Measurements from ENCODE around the gene OR5K3. TPM values are rescaled to one million over a fixed set of nuclear protein-coding genes. Genes with fewer than 3 reads are reported as not detected.

Gene OR5K3, protein sequence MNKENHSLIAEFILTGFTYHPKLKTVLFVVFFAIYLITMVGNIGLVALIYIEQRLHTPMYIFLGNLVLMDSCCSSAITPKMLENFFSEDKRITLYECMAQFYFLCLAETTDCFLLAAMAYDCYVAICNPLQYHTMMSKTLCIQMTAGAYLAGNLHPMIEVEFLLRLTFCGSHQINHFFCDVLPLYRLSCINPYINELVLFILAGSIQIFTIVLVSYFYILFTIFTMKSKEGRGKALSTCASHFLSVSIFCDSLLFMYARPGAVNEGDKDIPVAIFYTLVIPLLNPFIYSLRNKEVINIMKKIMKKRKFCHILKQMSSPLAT
- polyA plus RNA-seq (2013, experiment 1 of 4), result not detected
- polyA plus RNA-seq (2013, experiment 2 of 4), result not detected
- polyA plus RNA-seq (2013, experiment 3 of 4), result not detected
- not detected for polyA plus RNA-seq (2013, experiment 4 of 4)

GRCh38 chr3:98390366-98390765 is at the start of gene OR5K3:
Gene OR5K3, plus strand, starts transcription at chr3:98390666. Its CDS starts 0 bp downstream, at chr3:98390666.
- Histone ChIP-seq H3K4me3 (ENCODE audit: insufficient read depth, low read depth, low read length) (no peak within 1 kb of the TSS), H3K27ac (ENCODE audit: insufficient read depth, low read depth, low read length, poor library complexity, severe bottlenecking) (no peak within 1 kb of the TSS)

DNA sequence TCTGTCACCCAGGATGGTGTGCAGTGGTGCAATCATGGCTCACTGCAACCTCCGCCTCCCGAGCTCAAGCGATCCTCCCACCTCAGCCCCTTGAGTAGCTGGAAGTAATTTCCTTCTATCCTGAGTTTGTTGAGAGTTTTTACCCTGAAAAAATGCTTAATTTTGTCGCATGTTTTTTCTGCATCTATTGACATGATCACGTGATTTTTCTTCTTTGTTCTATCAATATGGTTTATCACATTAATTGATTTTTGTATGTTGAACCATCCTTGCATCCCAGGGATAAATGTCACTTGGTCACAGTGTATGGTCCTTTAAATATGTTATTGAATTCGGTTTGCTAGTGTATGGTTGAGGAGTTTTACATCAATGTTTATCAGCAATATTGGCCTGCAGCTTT is 48.7 kb upstream of the OR5K3 start:
- WGBS, 2 experiments, result 94% methylated on average over 5 to 6 of the region's 6 CpGs

More at GRCh38 chr3:98390366-98390765, at the start of gene OR5K3:
- Histone ChIP-seq H3K36me3 (ENCODE audit: control insufficient read depth, insufficient read depth, low read length) (no peaks in the 10 kb centered on the region), H3K27me3 (ENCODE audit: control insufficient read depth, insufficient read depth, low read length, poor library complexity, severe bottlenecking) (no peaks in the 10 kb centered on the region), H3K4me1 (ENCODE audit: control insufficient read depth, insufficient read depth, low read length) (no peaks in the 10 kb centered on the region), H3K9me3 (ENCODE audit: control insufficient read depth, low read length) (no peaks in the 10 kb centered on the region)

DNA sequence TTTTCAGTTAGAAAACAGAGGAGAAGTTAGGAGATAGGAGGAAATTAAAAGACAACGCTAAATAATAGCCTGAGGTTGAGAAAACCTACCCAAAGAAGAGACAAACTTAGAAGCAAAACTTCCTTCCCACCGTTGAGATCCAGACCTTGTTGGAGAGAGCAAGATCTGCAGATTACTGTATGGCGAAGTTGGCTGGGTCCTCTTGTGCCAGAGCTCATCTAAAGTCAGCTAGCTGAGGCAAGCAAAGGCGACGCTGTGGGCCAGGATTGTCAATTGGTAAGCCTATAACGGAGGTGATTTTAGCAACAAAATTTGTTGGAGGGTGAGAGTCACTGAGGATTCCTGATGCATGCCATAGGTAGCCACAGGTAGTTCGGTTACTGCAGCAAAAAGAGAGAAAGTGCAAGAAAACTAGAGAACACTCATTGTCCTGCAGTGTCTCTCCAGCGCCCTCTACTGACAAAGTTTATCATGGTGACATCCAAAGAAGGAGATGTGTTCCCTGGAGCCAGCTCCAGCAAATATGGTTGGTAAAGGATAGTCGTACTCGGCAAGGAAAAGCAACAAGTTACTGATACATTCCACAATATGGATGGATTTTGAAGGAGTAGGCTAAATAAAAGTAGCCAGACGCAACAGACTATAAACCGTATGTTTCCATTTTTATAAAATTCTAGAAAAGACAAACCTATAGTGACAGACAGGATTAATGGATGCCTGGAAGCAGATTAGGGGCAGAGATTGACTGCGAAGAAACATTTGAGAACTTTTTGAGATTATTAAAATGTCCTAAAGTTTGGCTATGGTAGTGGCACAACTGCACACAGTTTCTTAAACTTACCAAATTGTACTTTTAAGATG is 46.6 kb upstream of the OR5K3 start:
- no peak overlapping the region for H3K4me3 ChIP-seq (ENCODE audit: insufficient read depth, low read depth, low read length)
- H3K4me1 ChIP-seq (ENCODE audit: control insufficient read depth, insufficient read depth, low read length), result no peaks in the 10 kb centered on the region
- no peaks in the 10 kb centered on the region for H3K36me3 ChIP-seq (ENCODE audit: control insufficient read depth, insufficient read depth, low read length)
- no peaks in the 10 kb centered on the region for H3K27me3 ChIP-seq (ENCODE audit: control insufficient read depth, insufficient read depth, low read length, poor library complexity, severe bottlenecking)
- no peaks in the 10 kb centered on the region for H3K9me3 ChIP-seq (ENCODE audit: control insufficient read depth, low read length)
- no peak overlapping the region for H3K27ac ChIP-seq (ENCODE audit: insufficient read depth, low read depth, low read length, poor library complexity, severe bottlenecking)
- WGBS, 2 experiments, result 62 to 66% methylated on average over 11 to 13 of the region's 13 CpGs

More for the DNA sequence above, 48.7 kb upstream of the OR5K3 start:
- H3K36me3 ChIP-seq (ENCODE audit: control insufficient read depth, insufficient read depth, low read length), result no peaks in the 10 kb centered on the region
- H3K27ac ChIP-seq (ENCODE audit: insufficient read depth, low read depth, low read length, poor library complexity, severe bottlenecking), result no peak overlapping the region
- no peaks in the 10 kb centered on the region for H3K27me3 ChIP-seq (ENCODE audit: control insufficient read depth, insufficient read depth, low read length, poor library complexity, severe bottlenecking)
- no peak overlapping the region for H3K4me3 ChIP-seq (ENCODE audit: insufficient read depth, low read depth, low read length)
- no peaks in the 10 kb centered on the region for H3K4me1 ChIP-seq (ENCODE audit: control insufficient read depth, insufficient read depth, low read length)
- no peaks in the 10 kb centered on the region for H3K9me3 ChIP-seq (ENCODE audit: control insufficient read depth, low read length)

DNA sequence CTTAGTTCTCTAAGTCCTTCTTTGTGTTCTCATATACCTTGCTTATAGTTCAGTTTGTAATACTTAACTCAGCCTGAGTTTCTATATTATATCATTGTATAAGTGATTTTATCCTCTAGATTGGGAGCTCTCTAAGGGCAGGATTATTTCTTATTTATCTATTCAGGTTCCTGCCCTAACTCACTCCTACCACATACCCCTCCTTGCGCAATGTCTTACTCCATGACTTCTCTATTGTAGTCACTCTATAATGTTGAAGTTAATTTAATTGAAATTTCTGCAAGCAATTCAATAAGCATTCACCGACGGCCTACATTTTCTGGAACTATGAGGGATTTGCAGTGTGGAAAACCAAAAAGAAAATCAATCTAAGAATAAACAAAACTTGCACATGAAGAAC is 40.4 kb upstream of the OR5K3 start:
- Histone ChIP-seq H3K9me3 (ENCODE audit: control insufficient read depth, low read length) (no peaks in the 10 kb centered on the region), H3K4me1 (ENCODE audit: control insufficient read depth, insufficient read depth, low read length) (no peaks in the 10 kb centered on the region), H3K27ac (ENCODE audit: insufficient read depth, low read depth, low read length, poor library complexity, severe bottlenecking) (no peak overlapping the region), H3K4me3 (ENCODE audit: insufficient read depth, low read depth, low read length) (no peak overlapping the region), H3K36me3 (ENCODE audit: control insufficient read depth, insufficient read depth, low read length) (no peaks in the 10 kb centered on the region), H3K27me3 (ENCODE audit: control insufficient read depth, insufficient read depth, low read length, poor library complexity, severe bottlenecking) (no peaks in the 10 kb centered on the region)
- WGBS, 2 experiments, result 100% methylated on average over 1 of the region's 3 CpGs; no CpG with 5 or more reads in 1 of the 2 experiments

GRCh38 chr3:98353554-98353953 is 36.9 kb upstream of the OR5K3 start, which contains the start of gene OR5K4:
Gene OR5K4, plus strand, starts transcription at chr3:98353854. Its CDS starts 0 bp downstream, at chr3:98353854.
- 90 to 94% methylated on average over 2 of the region's 2 CpGs for WGBS, 2 experiments
- H3K36me3 ChIP-seq (ENCODE audit: control insufficient read depth, insufficient read depth, low read length), result no peaks in the 10 kb centered on the region

DNA sequence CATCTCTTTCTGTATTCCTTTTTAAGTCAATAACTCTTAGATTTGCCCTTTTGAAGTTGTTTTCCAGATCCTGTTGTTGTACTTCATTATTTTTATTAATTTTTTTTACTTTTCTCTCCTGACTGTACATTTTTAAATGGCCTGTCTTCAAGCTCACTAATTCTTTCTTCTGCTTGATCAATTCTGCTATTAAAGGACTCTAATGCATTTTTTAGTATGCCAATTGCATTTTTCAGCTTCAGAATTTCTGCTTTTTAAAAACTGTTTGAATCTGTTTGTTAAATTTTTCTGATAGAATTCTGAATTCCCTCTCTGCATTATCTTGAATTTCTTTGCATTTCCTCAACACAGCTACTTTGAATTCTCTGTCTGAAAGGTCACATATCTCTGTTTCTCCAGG is 31.2 kb upstream of the OR5K3 start:
- no peak overlapping the region for H3K4me3 ChIP-seq (ENCODE audit: insufficient read depth, low read depth, low read length)
- H3K36me3 ChIP-seq (ENCODE audit: control insufficient read depth, insufficient read depth, low read length), result no peaks in the 10 kb centered on the region
- H3K9me3 ChIP-seq (ENCODE audit: control insufficient read depth, low read length), result no peaks in the 10 kb centered on the region
- H3K4me1 ChIP-seq (ENCODE audit: control insufficient read depth, insufficient read depth, low read length), result no peaks in the 10 kb centered on the region
- no peaks in the 10 kb centered on the region for H3K27me3 ChIP-seq (ENCODE audit: control insufficient read depth, insufficient read depth, low read length, poor library complexity, severe bottlenecking)
- H3K27ac ChIP-seq (ENCODE audit: insufficient read depth, low read depth, low read length, poor library complexity, severe bottlenecking), result no peak overlapping the region

More at GRCh38 chr3:98353554-98353953, 36.9 kb upstream of the OR5K3 start, which contains the start of gene OR5K4:
- Histone ChIP-seq H3K27me3 (ENCODE audit: control insufficient read depth, insufficient read depth, low read length, poor library complexity, severe bottlenecking) (no peaks in the 10 kb centered on the region), H3K9me3 (ENCODE audit: control insufficient read depth, low read length) (no peaks in the 10 kb centered on the region), H3K4me1 (ENCODE audit: control insufficient read depth, insufficient read depth, low read length) (no peaks in the 10 kb centered on the region), H3K4me3 (ENCODE audit: insufficient read depth, low read depth, low read length) (no peak within 1 kb of the TSS), H3K27ac (ENCODE audit: insufficient read depth, low read depth, low read length, poor library complexity, severe bottlenecking) (no peak within 1 kb of the TSS)

DNA sequence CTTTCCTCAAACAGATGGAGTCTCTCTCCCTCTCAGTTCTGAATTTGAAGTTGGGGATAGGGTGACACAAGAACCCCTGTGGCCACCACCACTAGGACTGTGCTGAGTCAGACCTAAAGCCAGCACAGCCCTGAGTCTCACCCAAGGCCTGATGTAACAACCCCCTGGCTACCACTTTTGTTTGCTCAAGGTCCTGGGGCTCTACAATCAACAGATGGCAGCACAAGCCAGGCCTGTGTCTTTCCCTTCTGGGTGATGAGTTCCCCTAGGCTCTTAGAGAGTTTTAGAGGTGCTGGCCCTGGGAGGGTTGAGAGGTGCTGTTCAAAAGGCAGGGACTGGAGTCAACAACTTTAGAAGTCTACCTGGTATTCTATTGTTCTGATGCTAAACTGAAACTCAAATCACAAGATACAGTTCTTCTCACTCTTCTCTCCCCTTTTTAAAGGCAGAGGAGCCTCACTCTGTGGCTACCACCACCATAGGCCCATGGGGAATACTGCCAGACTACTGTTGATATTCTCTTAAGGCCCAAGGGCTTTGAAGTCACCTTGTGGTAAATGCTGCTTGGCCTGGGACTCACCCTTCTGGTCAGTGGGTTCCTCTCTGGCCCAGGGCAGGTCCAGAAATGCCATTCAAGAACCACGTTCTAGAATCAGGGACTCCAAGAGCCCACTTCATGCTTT is 30.3 kb upstream of the OR5K3 start:
- Histone ChIP-seq H3K9me3 (ENCODE audit: control insufficient read depth, low read length) (no peaks in the 10 kb centered on the region), H3K4me1 (ENCODE audit: control insufficient read depth, insufficient read depth, low read length) (no peaks in the 10 kb centered on the region), H3K27ac (ENCODE audit: insufficient read depth, low read depth, low read length, poor library complexity, severe bottlenecking) (no peak overlapping the region), H3K4me3 (ENCODE audit: insufficient read depth, low read depth, low read length) (no peak overlapping the region), H3K36me3 (ENCODE audit: control insufficient read depth, insufficient read depth, low read length) (no peaks in the 10 kb centered on the region), H3K27me3 (ENCODE audit: control insufficient read depth, insufficient read depth, low read length, poor library complexity, severe bottlenecking) (no peaks in the 10 kb centered on the region)
- 35 to 59% methylated on average over 1 of the region's 1 CpG for WGBS, 2 experiments

DNA sequence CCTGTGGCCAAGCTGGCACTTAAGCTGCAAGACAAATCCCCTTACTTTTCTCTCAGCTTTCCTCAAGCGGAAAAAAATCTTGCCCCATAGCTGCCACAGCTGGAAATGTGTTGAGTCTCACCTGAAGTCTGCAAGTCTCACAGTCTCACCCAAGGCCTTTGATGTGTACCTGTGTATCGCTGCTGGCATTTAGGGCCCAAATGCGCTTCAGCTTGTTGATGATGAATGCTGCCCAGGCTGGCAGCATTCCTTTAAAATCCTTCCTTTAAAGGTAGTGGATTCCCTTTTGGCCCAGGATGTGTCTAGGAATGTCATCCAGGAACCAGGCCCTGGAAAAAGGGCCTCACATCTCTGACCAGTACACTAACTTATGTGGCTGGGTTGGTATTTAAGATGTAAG is 29.8 kb upstream of the OR5K3 start:
- no peaks in the 10 kb centered on the region for H3K9me3 ChIP-seq (ENCODE audit: control insufficient read depth, low read length)
- H3K4me1 ChIP-seq (ENCODE audit: control insufficient read depth, insufficient read depth, low read length), result no peaks in the 10 kb centered on the region
- no peak overlapping the region for H3K4me3 ChIP-seq (ENCODE audit: insufficient read depth, low read depth, low read length)
- WGBS, 2 experiments, result 97 to 98% methylated on average over 3 of the region's 3 CpGs
- no peaks in the 10 kb centered on the region for H3K27me3 ChIP-seq (ENCODE audit: control insufficient read depth, insufficient read depth, low read length, poor library complexity, severe bottlenecking)
- H3K36me3 ChIP-seq (ENCODE audit: control insufficient read depth, insufficient read depth, low read length), result no peaks in the 10 kb centered on the region
- H3K27ac ChIP-seq (ENCODE audit: insufficient read depth, low read depth, low read length, poor library complexity, severe bottlenecking), result no peak overlapping the region

GRCh38 chr3:98361289-98361688 is 29.2 kb upstream of the OR5K3 start:
- WGBS, 2 experiments, result 88 to 92% methylated on average over 2 of the region's 2 CpGs

More at GRCh38 chr3:98361289-98361688, 29.2 kb upstream of the OR5K3 start:
- Histone ChIP-seq H3K4me3 (ENCODE audit: insufficient read depth, low read depth, low read length) (no peak overlapping the region), H3K36me3 (ENCODE audit: control insufficient read depth, insufficient read depth, low read length) (no peaks in the 10 kb centered on the region), H3K4me1 (ENCODE audit: control insufficient read depth, insufficient read depth, low read length) (no peaks in the 10 kb centered on the region), H3K27me3 (ENCODE audit: control insufficient read depth, insufficient read depth, low read length, poor library complexity, severe bottlenecking) (no peaks in the 10 kb centered on the region), H3K27ac (ENCODE audit: insufficient read depth, low read depth, low read length, poor library complexity, severe bottlenecking) (no peak overlapping the region), H3K9me3 (ENCODE audit: control insufficient read depth, low read length) (no peaks in the 10 kb centered on the region)

Measured in ectodermal cell (in vitro differentiated cells).